Fibroblast of lung (primary cell): ENCODE results near the gene EVA1B.

ENCODE experiments used
- CTCF ChIP-seq, 2 donors: IDR thresholded peaks in 1 of 2; conservative IDR thresholded peaks in 1 of 2; 1 replicate in 1 of 2; 2 replicates in 1 of 2; pipeline ENCODE4 v1.5.1; 2011 to 2012; ENCODE audit warnings: low read length in 2 of 2, control low read depth in 1 of 2, inconsistent platforms in 1 of 2, low read depth in 1 of 2, mild to moderate bottlenecking in 1 of 2
- EZH2 ChIP-seq: IDR thresholded peaks from 2 replicates; pipeline ENCODE4 v1.5.1; 2012; ENCODE audit warnings: low read length, control low read depth, mild to moderate bottlenecking; ENCODE audit errors: missing control alignments

- TF ChIP-seq CTCF (conservative IDR thresholded peaks at IDR 0.05 in 1 of 2, IDR thresholded peaks at IDR 0.05 in 1 of 2; ENCODE audit: low read depth in 1 of 2, low read length in 2 of 2) (no peak), EZH2 (no peak)
Observed at GRCh38 chr1:36346741-36347370, 23.4 kb upstream of the EVA1B start.
